HG03469 (cell line): ENCODE data around the gene LIMS2.

Experiments used
- ATAC-seq: cut with Tn5 transposase; IDR thresholded peaks from one replicate; pipeline ENCODE4 v1.9.1; 2021; ENCODE audit warnings: mild to moderate bottlenecking, moderate library complexity, moderate number of reproducible peaks; ENCODE audit not compliant: unreplicated experiment

The LIMS2 gene

DNA sequence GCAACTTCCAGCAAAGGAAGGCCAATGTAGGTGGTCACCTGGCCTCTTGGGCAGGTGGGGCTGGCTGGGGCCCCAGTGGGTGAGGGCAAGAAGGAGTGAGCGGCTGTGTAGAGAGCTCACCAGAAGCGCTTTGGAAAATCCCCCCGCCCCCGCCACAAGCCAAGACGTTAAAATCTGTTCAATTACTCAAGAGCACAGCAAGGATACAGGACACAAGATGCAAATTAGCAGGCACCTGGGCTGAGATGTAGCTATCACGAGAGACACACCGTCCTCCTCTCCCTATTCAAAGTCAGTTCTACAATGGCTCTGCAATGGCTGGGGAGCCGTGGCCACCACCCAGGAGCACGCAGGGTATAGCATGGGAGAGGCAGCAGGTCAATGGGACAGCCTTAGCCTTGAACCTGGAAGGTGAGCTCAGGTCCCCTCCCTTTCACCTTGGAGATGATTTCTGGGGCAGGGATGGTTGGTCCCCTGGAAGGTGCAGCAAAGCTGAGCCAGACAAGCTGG lies 67.9 kb downstream of the LIMS2 start:
- ATAC-seq, result no peak

DNA sequence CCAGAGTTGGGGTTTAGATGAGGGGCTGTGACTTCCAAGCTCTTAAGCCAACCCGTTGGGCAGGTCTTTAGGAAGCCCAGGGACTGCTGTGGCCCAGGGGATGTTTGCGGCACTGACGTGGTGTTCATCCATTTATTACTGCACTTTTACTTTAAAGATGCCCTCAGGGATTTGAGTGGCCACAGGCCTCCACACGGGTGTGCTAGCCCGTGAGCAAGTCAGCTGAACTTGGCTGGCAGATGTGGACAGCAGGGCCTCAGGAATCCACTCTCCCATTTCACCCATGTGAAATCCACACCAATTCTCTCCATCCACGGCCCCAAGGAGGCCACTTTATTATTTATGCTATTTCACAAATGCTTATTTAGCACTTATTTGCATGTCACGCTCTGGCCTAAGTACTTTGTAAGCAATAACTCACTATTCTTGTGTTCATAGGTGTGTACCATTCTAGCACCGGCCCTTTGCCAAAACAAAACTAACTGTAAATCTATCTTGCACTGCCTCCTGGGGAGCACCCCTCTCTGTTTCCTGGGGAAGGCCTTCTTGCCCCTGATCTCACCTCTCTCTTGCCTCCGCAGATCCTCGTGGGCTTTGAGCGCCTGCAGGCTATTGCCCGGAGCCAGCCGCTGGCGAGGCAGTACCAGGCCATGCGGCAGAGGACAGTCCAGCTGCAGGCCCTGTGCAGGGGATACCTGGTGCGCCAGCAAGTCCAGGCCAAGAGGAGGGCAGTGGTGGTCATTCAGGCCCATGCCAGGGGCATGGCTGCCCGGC lies 68.5 kb downstream of the LIMS2 start:
- ATAC-seq, result no peak

DNA sequence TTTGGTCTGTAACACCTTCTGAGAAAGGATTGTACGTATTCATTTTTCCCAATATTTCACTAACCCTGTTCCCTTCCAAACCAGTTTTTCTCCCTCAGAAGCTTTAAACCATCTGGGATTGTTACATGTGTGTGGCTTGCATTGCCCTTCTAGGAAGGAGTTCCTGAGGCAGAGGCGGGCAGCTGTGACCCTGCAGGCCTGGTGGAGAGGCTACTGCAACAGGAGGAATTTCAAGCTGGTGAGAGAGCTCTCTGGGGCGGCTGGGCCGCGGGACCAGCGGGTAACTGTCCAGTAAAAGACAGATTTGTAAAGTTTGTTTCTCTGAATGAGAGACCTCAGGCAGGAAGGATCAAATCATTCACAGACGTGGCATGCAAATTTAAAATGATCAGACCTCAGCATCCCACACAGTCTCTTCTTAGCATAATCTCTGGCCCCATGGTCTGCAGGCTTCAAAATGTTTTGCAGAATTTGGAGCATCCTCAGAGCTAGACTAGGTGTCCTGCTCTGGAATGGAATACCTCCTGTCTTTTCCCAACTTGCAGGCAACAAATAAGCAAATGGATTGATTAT lies 69.6 kb downstream of the LIMS2 start:
- no peak for ATAC-seq

DNA sequence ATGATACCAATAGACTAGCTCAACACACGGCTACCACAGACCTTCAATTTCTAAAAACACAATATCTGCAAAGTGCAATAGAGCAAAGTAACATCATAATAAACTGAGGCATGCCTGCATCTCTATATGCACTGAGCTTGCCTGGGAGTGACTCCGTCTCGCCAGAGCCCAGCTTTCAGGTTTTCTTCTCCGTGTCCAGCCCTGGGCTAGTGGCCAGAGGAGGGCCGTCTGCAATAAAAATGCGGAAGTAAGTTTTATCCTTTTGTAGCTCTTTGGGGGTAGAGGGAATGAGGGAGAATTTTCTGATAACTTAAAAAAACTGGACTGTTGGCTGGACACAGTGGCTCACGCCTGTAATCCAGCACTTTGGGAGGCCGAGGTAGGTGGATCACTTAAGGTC lies 70.3 kb downstream of the LIMS2 start:
- no peak for ATAC-seq

DNA sequence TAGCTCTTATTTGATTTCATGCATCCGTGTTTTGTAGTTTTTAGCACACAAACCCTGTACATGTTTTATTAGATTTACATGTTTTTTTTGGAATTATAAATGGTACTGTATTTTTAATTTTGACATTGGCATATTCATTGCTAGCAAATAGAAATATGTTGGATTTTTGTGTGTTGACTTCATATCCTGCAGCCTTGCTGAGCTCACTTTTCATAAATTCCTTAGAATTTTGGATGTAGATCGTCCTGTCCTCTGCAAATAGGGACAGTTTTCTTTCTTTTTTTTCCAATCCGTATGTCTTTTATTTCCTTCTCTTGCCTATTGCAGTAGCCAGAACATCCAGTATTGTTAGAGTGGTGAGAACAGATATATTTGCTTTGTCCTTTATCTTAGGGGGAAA lies 76.1 kb downstream of the LIMS2 start:
- ATAC-seq, result no peak

DNA sequence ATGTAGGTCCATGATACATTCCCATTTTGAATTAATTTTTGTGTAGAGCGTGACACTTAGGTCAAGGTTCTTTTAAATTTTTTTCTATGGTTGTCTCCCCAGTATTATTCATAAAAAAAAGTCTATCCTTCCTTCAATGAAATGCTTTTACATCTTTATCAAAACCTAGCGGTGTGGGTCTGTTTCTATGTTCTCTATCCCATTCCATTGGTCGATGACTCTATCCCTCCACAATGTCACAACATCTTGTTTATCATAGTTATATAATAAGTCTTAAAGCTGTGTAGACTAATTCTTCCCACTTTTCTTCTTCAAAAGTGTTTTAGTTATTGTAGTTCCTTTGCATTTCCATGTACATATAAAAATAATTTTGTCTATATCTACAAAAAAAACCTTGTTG lies 76.6 kb downstream of the LIMS2 start:
- no peak for ATAC-seq

DNA sequence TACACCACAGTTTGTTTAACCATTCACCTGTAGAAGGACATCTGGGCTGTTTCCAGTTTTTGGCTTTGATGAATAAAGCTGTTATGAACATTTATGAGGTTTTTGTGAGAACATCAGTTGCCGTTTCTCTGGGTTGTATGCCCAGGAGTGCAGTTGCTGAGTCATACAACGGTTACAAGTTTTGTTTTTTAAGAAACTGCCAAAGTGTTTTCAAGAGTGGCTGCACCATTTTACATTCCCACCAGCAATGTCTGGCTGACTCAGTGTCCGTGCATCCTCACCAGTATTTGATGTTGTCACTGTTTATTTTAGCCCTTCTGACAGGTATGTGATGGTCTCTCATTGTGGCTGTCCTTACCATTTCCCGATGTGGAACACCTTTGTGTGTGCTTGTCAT lies 77.3 kb downstream of the LIMS2 start:
- ATAC-seq, result no peak

DNA sequence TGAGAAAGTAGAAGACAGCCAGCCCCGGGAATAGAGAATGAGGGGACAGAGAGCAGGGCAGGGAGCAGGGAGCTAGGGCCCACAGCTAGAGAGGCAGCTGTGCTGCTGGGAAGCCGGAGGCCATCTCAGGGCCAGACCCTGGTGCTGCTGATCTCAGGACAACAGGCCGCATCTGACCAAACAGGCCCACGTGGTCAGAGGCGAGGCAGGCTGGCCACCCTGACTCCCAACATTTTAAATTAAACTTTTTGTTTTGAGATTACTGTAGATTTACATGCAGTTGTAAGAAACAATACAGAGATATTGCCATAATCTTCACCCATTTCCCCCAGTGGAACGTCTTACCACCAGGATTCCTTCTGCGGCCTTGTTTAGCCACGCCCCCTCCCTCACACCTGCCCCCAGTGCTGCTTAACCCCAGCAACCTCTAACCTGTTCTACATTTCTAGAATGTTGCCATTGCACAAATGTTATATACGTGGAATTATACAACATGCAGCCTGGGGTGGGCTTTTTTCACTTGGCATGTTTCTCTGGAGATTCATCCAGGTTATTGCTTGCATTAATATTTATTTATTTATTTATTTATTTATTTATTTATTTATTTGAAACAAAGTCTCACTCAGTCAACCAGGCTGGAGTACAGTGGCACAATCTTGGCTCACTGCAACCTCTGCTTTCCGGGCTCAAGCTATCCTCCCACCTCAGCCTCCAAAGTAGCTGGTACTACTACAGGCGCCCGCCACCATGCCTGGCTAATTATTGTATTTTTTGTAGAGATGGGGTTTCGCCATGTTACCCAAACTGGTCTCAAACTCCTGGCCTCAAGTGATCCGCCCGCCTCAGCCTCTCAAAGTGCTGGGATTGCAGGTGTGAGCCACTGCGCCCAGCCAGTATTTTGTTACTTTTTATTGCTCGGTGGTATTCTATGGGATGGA lies 78.0 kb downstream of the LIMS2 start:
- ATAC-seq, result no peak

DNA sequence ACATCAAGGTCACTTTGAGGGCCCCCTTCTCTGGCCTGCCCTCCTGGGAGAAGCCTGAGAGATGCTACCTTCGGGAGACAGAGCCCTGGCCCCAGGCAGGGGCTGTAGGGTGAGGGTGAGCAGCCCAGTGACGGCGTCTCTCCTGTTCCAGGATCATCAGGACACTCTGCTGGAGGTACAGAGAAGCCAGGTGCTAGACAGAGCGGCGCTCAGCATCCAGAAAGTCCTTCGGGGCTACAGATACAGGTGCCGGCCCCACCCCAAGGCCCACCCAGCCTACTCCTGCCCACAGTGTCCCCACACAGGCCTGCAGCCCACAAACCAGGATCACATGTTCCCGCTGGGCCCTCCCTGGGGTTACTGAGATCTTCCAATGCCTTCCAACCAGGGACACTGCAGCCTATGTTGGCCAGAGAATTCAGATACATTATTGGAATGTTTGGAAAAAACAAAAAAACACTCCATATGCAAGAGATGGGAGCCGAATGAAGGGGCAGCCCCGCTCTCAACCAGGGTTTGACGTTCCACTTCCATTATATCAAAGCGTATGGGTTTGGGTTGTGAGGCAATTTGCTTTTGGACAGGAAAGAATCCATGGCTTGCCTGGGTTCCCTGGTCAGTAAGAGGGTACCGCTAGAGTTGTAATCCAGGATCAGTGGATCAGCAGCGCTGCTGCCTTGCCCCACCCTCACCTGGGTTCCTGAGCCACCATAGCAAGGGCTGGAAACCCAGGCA lies 78.9 kb downstream of the LIMS2 start:
- no peak for ATAC-seq

DNA sequence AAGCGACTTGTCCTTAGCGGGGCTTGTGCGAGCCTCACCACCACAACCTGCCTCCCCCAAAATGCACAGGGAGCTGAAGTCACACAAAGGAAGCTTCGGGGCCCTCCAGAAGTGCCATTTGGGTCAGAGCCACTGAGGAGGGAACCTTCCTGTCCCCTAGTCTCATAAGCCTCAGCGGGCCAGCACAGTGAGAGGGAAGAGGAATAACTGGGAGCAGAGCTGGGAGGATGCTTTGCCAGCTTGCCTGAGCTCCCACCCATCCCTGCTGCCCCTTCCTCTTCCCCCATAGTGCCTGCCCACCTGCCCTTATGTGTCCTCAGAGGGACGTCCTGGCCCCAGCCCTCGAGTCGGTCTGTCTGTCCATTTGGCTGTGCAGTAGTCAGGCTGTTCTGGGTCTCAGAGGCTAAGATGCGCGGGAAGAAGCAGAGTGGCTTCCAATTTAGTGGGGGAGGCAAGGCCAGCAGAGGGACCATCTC lies 81.2 kb downstream of the LIMS2 start:
- no peak for ATAC-seq

DNA sequence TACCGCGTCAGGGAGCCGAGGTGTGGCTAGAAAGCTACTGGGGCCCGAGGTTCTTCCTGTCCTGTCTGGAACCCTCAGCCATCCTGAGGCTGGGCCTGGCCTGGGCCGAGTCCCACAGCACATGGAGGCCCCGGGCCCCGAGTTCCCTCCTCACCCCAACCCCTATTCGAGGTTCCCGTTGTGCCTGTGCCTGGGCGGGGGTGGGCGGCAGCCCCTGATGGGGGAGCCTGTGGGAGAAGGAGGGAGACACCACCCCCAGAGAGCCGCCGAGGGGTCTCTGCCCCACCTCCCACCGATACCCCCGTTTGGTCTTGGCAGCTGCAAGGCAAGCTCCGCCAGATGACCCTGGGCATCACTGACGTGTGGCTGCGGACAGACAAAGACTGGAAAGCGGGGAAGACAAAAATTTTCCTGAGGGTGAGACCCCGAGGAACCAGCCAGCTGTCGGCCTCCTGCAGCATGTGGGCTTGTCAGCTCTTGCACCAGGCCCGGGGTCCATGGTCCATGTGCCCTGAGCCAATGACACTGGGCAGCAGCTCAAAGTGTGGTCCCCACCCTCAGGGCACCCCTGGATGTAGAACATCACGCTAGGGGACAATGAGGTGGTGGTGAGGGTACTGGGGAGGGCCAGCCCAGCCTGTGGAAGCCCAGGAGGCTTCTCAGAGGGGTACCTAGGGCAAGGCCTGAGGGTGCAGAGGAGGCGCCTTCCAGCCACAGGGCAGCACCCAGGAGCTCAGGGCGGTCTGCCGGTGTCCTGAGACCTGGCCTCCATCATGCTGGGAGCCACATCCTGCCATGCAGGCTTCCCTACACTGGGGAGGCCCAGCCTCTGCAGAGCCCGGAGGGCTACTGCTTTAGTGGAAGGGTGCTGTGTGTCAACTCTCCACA lies 81.9 kb downstream of the LIMS2 start:
- ATAC-seq, result no peak

DNA sequence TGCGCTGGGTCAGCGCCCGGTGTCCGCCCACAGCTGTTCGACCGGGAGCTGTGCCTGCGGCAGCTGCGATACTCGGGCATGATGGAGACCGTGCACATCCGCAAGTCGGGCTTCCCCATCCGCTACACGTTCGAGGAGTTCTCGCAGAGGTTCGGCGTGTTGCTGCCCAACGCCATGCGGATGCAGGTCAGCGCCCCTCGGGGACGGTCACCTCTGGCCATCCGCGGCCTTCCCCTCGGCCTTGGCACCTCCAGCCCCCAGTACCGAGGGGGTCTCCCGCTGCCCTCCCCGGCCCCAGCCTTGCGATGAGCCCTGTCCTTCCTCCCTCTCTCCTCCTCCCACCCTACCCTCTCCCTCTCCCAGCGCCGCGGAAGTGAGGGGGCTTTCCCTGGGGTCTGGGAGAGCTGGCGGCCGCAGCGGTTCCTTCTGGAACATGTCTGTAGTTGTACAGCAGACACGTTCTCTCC lies 82.5 kb downstream of the LIMS2 start:
- no peak for ATAC-seq

DNA sequence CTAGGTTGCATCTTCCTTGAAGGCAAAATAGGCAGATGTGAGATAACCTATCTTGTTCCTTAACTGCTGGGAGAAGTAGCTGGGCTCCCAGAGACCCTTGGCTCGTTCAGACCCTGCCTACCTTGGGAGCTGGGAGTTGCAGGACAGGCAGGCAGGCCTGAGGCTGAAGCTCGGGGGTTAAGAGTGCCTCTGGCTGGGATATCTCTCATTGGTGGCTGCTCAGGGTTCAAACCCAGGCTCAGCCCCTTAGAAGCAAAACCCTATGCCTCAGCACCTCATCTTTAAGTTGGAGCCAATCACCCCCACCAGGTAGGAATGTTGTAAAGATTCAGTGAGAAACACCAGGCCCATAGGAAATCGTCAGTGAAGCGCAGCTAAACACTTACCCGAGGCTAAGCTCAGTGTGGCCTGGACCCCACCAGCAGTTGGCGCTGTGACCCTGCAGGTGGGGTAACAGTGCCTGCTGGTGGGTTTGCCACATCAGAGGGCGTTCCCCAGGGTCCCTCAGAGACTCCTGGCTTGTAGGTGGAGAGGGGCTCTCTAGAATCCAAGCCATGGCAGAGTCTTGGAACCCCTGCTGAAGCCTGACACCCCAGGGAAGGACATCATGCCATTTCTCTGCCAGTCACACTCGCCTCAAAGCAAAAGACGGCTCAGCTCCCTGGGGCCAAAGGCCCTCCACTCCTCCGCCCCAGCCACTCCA lies 84.0 kb downstream of the LIMS2 start:
- ATAC-seq, result peak; percentile 74

DNA sequence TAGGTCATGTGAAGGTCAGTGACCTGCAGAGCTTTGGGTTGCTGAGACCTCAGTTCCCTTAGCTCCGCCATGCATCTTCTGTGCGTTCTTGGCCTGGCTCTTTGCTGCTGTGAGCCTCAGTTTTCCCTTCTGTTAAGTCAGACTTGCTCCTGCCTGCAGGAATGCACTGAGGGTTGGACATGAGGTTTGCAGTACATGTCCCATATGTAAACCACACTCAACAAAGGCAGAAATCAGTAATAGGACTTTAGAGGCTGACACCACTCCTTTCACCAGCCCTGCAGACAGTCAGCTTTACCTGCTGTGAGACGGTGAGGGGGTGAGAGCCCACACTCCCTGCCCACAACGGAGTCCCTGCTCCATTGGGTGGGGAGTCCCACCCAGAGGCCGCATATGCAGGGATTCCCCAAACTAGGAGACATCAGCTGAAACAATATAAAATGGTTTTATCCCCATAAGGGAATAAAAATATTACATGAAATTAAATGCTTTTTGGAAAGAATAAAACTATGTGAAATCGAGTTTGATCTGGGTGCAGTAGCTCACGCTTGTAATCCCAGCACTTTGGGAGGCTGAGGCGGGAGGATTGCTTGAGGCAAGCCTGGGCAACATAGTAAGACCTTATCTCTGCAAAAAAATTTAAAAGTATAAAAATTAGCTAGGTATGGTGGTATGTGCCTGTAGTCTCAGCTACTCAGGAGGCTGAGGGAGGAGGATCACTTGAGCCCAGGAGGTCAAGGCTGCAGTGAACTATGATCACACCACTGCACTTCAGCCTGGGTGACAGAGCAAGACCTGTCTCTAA lies 84.7 kb downstream of the LIMS2 start:
- ATAC-seq, result no peak

DNA sequence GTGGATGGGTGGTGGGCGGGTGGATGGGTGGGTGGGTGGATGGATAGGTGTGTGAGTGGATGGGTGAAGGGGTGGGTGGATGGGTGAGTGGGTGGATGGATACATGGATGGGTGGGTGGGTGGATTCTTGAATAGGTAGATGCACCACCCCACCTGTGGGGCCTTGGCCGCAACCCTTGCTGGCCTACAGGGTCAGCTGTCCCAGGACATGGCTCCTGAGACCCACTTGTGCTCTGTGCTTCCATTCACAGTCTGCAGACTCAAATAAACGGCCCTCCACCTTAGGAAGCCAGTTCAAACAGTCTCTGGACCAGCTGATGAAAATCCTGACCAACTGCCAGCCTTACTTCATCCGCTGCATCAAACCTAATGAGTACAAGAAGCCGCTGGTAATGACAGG lies 85.5 kb downstream of the LIMS2 start:
- no peak for ATAC-seq

DNA sequence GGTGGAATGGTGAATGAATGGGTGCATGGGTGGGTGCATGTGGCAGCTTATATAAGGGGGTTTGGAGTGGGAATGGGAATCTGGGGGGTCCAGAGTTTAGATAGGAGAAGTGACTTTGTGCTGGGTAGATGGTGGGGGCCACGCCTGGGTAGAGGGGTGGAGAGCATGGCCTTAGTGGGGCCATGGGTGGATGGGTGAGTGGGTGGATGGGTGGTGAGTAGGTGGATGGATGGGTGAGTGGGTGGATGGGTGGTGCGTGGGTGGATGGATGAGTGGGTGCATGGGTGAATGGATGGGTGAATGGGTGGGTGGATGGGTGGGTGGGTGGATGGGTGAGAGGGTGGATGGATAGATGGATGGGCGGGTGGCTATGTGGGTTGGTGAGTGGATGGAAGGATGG lies 86.0 kb downstream of the LIMS2 start:
- no peak for ATAC-seq
